HUES48 (cell line): ENCODE data around the gene CCDC78.

Experiments
- H3K27ac ChIP-seq: one replicate; pipeline ENCODE4 v1.7.0; 2013; ENCODE audit warnings: low read depth, low read length, inconsistent platforms
- H3K27me3 ChIP-seq: 2 replicates; pipeline ENCODE4 v1.6.1; 2013; ENCODE audit warnings: mild to moderate bottlenecking, low read length; ENCODE audit not compliant: control insufficient read depth, insufficient read depth
- H3K36me3 ChIP-seq: 2 replicates; pipeline ENCODE4 v1.6.1; 2013; ENCODE audit warnings: low read length; ENCODE audit not compliant: control insufficient read depth, insufficient read depth
- H3K4me1 ChIP-seq: 2 replicates; pipeline ENCODE4 v1.6.1; 2013; ENCODE audit warnings: mild to moderate bottlenecking, low read length; ENCODE audit not compliant: control insufficient read depth, insufficient read depth
- H3K4me3 ChIP-seq: 2 replicates; pipeline ENCODE4 v1.5.1; 2013; ENCODE audit warnings: mild to moderate bottlenecking, low read depth, low read length
- H3K9ac ChIP-seq: 2 replicates; pipeline ENCODE4 v1.6.1; 2013; ENCODE audit warnings: mild to moderate bottlenecking, low read depth, low read length, moderate library complexity
- H3K9me3 ChIP-seq: 2 replicates; pipeline ENCODE4 v1.6.1; 2013; ENCODE audit warnings: low read length; ENCODE audit not compliant: control insufficient read depth, insufficient read depth

CCDC78 gene

GRCh38 chr16:706189-707061, 19.8 kb downstream of the CCDC78 start:
- H3K27ac ChIP-seq = no peak overlapping the region
- H3K27me3 ChIP-seq = peaks cover 79% of the 10 kb centered on the region
- peak overlapping the region; percentile 49 for H3K4me3 ChIP-seq
- peaks cover 2% of the 10 kb centered on the region; the same call in 1 of the 2 replicates for H3K4me1 ChIP-seq
- H3K9me3 ChIP-seq = no peaks in the 10 kb centered on the region
- H3K36me3 ChIP-seq = no peaks in the 10 kb centered on the region
- no peak overlapping the region for H3K9ac ChIP-seq

- Histone ChIP-seq H3K9ac (no peak within 1 kb of the TSS), H3K27ac (no peak within 1 kb of the TSS), H3K9me3 (no peaks in the 10 kb centered on the region), H3K4me3 (peak within 1 kb of the TSS; percentile 57), H3K4me1 (peaks cover 2% of the 10 kb centered on the region; the same call in 1 of the 2 replicates), H3K36me3 (no peaks in the 10 kb centered on the region), H3K27me3 (peaks cover 87% of the 10 kb centered on the region)
Measured at GRCh38 chr16:705431-706188, 20.6 kb downstream of the CCDC78 start, which contains the start of gene FBXL16. TSS of gene FBXL16 (minus strand) at chr16:705801. CDS start at chr16:697405, 8,396 bp downstream.

GRCh38 chr16:704552-705380, 21.5 kb downstream of the CCDC78 start:
- Histone ChIP-seq H3K27ac (no peak overlapping the region), H3K4me3 (peak overlapping the region; percentile 35; the same call in 1 of the 2 replicates), H3K4me1 (no peaks in the 10 kb centered on the region; the same call in 1 of the 2 replicates), H3K9ac (no peak overlapping the region), H3K27me3 (peaks cover 95% of the 10 kb centered on the region), H3K36me3 (no peaks in the 10 kb centered on the region), H3K9me3 (no peaks in the 10 kb centered on the region)

- H3K4me3 ChIP-seq = no peak overlapping the region
- H3K9me3 ChIP-seq = no peaks in the 10 kb centered on the region
- peaks cover 96% of the 10 kb centered on the region for H3K27me3 ChIP-seq
- no peaks in the 10 kb centered on the region for H3K36me3 ChIP-seq
- H3K9ac ChIP-seq = no peak overlapping the region
- no peak overlapping the region for H3K27ac ChIP-seq
- no peaks in the 10 kb centered on the region for H3K4me1 ChIP-seq
Measured at GRCh38 chr16:704047-704446, 22.2 kb downstream of the CCDC78 start.

GRCh38 chr16:703406-703805, 22.8 kb downstream of the CCDC78 start:
- peaks cover 94% of the 10 kb centered on the region for H3K27me3 ChIP-seq

GRCh38 chr16:702341-702740, 23.9 kb downstream of the CCDC78 start:
- H3K9me3 ChIP-seq = no peaks in the 10 kb centered on the region
- H3K36me3 ChIP-seq = no peaks in the 10 kb centered on the region
- no peak overlapping the region for H3K27ac ChIP-seq
- H3K4me1 ChIP-seq = no peaks in the 10 kb centered on the region
- H3K9ac ChIP-seq = no peak overlapping the region
- peaks cover 87% of the 10 kb centered on the region for H3K27me3 ChIP-seq
- H3K4me3 ChIP-seq = no peak overlapping the region

More at GRCh38 chr16:703406-703805, 22.8 kb downstream of the CCDC78 start:
- no peaks in the 10 kb centered on the region for H3K36me3 ChIP-seq
- no peaks in the 10 kb centered on the region for H3K4me1 ChIP-seq
- H3K9me3 ChIP-seq = no peaks in the 10 kb centered on the region
- no peak overlapping the region for H3K4me3 ChIP-seq
- no peak overlapping the region for H3K9ac ChIP-seq
- no peak overlapping the region for H3K27ac ChIP-seq

GRCh38 chr16:700684-701584, 25.3 kb downstream of the CCDC78 start:
- H3K27ac ChIP-seq = no peak overlapping the region
- H3K27me3 ChIP-seq = peaks cover 78% of the 10 kb centered on the region
- H3K9me3 ChIP-seq = no peaks in the 10 kb centered on the region
- H3K4me3 ChIP-seq = peak overlapping the region; percentile 35; the same call in 1 of the 2 replicates
- H3K4me1 ChIP-seq = no peaks in the 10 kb centered on the region
- H3K36me3 ChIP-seq = no peaks in the 10 kb centered on the region
- H3K9ac ChIP-seq = no peak overlapping the region

- Histone ChIP-seq H3K27ac (no peak overlapping the region), H3K4me1 (no peaks in the 10 kb centered on the region), H3K4me3 (no peak overlapping the region), H3K9ac (no peak overlapping the region), H3K36me3 (no peaks in the 10 kb centered on the region), H3K27me3 (peaks cover 80% of the 10 kb centered on the region), H3K9me3 (no peaks in the 10 kb centered on the region)
Measured at GRCh38 chr16:698911-699671, 27.2 kb downstream of the CCDC78 start.

GRCh38 chr16:695355-696089, 30.7 kb downstream of the CCDC78 start:
- Histone ChIP-seq H3K27ac (no peak overlapping the region), H3K27me3 (peaks cover 71% of the 10 kb centered on the region), H3K9me3 (no peaks in the 10 kb centered on the region), H3K9ac (peak overlapping the region; percentile 45; the same call in 1 of the 2 replicates), H3K4me3 (peak overlapping the region; percentile 74), H3K4me1 (no peaks in the 10 kb centered on the region), H3K36me3 (no peaks in the 10 kb centered on the region)
